Activated CD4-positive, CD25-positive, alpha-beta regulatory T cell treated with anti-CD3 and anti-CD28 coated beads, Interleukin-2, amount 50 U/mL, for 24 hours (primary cell): ENCODE measurements around the gene TBX19.

Experiments used
- ATAC-seq, 2 donors: fragments of 150-1000 bp; cut with Tn5 transposase; one replicate each; pipeline ENCODE4 v1.10.0; 2021; ENCODE audit warnings: mild to moderate bottlenecking in 1 of 2, moderate library complexity in 1 of 2

Gene TBX19

GRCh38 chr1:168360151-168361021 lies 79.7 kb downstream of the TBX19 start:
- ATAC-seq = peak; percentile 42 to 45

- ATAC-seq = no peak
Observed at GRCh38 chr1:168361252-168361651, 80.6 kb downstream of the TBX19 start.

- peak; percentile 89 to 90 for ATAC-seq
Observed at GRCh38 chr1:168362991-168363390, 82.3 kb downstream of the TBX19 start.
